SKM-1 treated with dmso at 0.1 percent for 144 hours (cell line): ENCODE measurements around the gene TMEM190.

Source experiments
- DNase-seq: peaks from one replicate; lab custom pipeline; 2025; ENCODE audit not compliant: unreplicated experiment; lab: John Stamatoyannopoulos, UW

Gene TMEM190

DNA sequence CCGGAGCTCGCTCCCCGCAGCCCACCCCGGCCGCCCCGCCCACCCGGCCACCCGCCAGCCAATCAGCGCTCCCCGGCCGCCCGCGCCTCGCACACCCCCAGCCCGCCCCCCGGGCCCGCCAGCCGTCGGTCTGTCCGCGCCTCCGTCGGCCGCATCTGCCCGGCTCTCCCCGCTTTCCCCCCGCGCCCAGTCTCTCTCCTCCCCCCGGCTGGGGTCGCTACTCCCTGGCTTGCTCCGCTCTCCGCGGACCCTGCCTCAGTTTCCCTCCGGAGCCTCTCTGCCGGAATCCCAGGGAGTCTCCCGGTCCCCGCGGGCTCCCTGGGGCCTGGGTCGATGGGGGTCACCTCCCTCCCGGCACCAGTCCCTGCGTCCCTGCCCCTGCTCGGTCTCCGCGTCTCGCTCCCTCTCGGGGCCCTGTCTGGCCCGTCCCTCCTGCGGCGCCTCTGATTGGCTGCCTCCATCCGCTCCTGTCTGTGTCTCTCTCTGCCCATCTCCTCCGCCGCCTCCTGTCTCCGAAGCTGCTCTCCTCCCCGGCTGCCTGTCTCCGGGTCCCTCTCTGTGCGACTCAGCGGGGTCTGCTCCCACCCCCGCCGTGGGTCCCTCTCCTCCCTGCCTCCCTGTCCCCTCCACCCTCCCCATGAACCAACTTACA, 6.8 kb upstream of the TMEM190 start:
- DNase-seq, result no peak

GRCh38 chr19:55370305-55370988, 6.2 kb upstream of the TMEM190 start, which contains the start of gene IL11:
Gene IL11 (minus strand): TSS chr19:55370463. CDS start chr19:55370310, 153 bp downstream.
- DNase-seq, result no peak

GRCh38 chr19:55372316-55373081, 4.1 kb upstream of the TMEM190 start:
- DNase-seq, result no peak

GRCh38 chr19:55373306-55373992, 3.2 kb upstream of the TMEM190 start:
- DNase-seq, result no peak

- no peak for DNase-seq
These were observed 2.5 kb upstream of the TMEM190 start for GRCh38 chr19:55373993-55374757.

DNA sequence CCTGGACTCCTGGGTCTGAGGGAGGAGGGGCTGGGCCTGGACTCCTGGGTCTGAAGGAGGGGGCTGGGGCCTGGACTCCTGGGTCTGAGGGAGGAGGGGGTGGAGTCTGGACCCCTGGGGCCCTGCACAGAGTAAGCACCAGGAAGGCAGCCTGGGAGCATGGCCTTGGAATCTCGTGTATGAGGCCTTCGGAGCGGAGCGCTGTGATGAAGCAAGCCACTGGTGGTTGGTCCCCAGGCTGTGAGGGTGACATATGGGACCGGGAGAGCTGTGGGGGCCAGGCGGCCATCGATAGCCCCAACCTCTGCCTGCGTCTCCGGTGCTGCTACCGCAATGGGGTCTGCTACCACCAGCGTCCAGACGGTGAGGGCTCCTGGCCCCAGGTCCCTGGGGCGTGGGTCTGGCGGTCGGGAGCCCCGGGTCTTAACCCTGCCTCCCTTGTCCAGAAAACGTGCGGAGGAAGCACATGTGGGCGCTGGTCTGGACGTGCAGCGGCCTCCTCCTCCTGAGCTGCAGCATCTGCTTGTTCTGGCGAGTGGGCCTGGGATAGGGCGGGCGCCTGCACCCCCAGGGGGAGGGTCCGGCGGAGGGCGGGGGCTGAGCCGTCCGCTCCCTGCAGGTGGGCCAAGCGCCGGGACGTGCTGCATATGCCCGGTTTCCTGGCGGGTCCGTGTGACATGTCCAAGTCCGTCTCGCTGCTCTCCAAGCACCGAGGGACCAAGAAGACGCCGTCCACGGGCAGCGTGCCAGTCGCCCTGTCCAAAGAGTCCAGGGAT, 918 bp downstream of the TMEM190 start:
- DNase-seq, result no peak

DNA sequence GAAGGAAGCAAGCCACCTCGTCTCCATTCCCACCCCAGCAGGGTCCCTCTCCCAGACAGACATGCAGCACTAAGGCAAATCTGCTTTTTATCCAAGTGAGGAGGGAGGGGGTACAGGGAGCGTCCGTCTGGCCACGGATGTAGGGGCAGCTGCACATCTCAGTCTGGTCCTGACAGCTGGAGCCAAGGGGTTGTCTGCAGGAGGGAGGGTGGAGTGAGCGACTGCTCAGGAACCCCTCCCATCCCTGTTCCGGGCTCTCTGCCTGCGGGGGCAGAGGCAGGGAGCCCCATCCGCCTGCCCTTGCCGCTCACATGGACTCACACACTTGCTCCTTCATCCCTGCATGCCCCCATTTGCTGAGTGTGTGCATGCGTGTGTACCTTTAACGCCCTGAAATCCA, 2.5 kb downstream of the TMEM190 start:
- DNase-seq, result no peak

DNA sequence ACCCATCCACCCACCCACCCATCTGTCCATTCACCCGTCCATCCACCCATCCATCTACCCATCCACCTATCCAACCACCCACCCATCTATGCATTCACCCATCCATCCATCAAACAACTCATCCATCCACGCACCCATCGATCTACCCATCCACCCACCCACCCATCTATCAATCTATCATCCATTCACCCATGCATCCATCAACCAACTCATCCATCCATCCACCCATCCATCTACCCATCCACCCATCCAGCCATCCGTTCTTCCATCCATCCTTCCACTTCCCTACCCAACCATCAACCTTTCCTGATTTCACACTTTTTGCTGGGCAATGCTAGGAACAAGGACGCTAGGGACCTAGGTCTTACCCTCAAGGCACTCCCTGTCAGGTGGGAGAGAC, 5.4 kb downstream of the TMEM190 start:
- no peak for DNase-seq

DNA sequence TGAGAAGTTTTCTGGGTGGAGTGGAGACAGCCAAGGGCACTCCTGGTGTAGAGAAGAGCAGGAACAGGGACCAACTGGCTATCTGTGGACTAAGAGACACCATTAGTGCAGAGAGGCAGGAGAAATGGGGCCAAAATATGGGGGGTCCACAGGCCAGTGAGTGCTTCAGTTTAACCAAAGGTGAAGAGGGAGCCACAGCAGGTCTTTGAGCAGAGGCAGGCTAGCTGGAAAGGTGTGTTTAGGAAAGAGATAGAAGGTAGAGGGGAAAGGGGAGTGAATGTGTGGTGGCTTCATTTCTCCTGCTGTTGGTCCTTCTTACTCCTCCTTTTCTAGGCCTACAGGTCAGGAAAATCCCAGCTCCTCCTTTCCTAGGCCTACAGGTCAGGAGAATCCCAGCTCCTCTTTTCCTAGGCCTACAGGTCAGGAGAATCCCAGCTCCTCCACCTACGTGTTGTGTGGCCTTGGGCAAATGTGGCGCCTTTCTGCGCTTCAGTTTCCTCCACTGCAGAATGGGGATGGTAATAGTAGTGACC, 6.0 kb downstream of the TMEM190 start:
- DNase-seq, result no peak

- peak; percentile 28 for DNase-seq
These were observed 6.9 kb downstream of the TMEM190 start for GRCh38 chr19:55383279-55384130.

- no peak for DNase-seq
These were observed 7.7 kb downstream of the TMEM190 start, which contains the start of gene TMEM238 for GRCh38 chr19:55384131-55384919. Gene TMEM238 (minus strand): TSS chr19:55384292. CDS start chr19:55384259, 33 bp downstream.

GRCh38 chr19:55384920-55385723, 8.5 kb downstream of the TMEM190 start:
- peak; percentile 48 for DNase-seq

DNA sequence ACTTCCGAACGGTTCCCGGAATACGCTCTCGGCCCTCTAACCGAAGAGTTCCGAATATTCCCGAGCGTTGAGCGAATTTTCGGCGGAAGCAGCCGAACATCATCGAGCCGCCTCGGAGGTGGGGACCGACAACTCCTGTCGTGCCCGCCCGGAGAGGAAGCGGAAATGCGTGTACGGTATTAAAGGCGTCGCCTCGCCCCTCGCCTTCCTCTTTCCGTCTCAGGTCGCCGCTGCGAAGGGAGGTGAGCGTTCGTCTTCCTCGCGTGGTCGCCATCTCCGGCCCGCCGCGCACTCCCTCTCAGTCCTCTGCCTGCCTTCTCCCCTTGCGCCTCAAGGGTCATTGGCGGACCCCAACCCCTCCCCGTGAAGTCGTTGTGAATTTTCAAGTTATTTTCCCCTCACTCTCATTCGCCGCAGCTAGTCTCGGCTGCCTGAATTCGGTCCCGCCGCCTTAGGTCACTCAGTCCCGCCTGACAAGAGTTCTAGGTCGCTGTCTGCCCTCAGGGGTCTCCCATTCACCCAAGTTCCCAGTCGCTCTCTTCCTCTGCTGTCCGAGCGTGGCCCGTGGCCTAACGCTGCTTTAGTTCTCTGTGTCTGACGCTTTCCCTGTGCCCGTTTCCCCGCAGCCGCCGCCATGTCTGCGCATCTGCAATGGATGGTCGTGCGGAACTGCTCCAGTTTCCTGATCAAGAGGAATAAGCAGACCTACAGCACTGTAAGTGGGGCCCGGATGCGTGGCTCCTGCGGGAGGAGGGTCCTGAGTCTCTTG, 9.3 kb downstream of the TMEM190 start, which contains the start of gene RPL28:
RPL28 (plus strand) TSS at position 209 of the 769 bp plus-strand sequence; CDS start at position 635, 426 bp downstream.
- DNase-seq, result peak; percentile 87

- no peak for DNase-seq
These were observed 9.9 kb downstream of the TMEM190 start for GRCh38 chr19:55386493-55386971.

DNA sequence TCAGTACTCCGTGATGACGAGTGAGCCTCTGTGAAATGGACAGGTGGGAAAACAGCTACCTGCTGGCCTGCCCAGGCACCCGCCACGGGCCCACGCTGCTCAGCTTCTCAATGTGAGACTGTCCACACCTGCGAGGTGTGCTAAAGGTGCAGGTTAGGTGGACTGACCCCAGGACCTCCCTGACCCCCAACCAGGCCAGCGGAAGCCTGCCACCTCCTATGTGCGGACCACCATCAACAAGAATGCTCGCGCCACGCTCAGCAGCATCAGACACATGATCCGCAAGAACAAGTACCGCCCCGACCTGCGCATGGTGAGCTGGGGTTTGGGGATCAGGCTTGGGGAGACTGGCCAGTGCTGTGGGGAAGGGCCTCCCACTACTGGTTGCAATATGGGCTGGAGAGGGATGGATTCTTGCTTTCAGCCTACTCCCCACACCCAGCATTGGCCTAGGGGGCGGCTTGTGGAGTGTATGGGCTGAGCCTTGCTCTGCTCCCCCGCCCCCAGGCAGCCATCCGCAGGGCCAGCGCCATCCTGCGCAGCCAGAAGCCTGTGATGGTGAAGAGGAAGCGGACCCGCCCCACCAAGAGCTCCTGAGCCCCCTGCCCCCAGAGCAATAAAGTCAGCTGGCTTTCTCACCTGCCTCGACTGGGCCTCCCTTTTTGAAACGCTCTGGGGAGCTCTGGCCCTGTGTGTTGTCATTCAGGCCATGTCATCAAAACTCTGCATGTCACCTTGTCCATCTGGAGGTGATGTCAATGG, 11.3 kb downstream of the TMEM190 start:
- DNase-seq, result no peak
